DMS 273 treated with DMSO at 0.1 percent for 48 hours (cell line): ENCODE data around the gene MXD3.
"Not testable (repeated sequence)": the region's sequence is repeated elsewhere in the genome, so short reads cannot be mapped to it uniquely, and the experiment has no call there.

Source experiments
- DNase-seq: peaks from one replicate; lab custom pipeline; 2025; lab: John Stamatoyannopoulos, UW

Gene MXD3, protein sequence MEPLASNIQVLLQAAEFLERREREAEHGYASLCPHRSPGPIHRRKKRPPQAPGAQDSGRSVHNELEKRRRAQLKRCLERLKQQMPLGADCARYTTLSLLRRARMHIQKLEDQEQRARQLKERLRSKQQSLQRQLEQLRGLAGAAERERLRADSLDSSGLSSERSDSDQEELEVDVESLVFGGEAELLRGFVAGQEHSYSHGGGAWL

DNA sequence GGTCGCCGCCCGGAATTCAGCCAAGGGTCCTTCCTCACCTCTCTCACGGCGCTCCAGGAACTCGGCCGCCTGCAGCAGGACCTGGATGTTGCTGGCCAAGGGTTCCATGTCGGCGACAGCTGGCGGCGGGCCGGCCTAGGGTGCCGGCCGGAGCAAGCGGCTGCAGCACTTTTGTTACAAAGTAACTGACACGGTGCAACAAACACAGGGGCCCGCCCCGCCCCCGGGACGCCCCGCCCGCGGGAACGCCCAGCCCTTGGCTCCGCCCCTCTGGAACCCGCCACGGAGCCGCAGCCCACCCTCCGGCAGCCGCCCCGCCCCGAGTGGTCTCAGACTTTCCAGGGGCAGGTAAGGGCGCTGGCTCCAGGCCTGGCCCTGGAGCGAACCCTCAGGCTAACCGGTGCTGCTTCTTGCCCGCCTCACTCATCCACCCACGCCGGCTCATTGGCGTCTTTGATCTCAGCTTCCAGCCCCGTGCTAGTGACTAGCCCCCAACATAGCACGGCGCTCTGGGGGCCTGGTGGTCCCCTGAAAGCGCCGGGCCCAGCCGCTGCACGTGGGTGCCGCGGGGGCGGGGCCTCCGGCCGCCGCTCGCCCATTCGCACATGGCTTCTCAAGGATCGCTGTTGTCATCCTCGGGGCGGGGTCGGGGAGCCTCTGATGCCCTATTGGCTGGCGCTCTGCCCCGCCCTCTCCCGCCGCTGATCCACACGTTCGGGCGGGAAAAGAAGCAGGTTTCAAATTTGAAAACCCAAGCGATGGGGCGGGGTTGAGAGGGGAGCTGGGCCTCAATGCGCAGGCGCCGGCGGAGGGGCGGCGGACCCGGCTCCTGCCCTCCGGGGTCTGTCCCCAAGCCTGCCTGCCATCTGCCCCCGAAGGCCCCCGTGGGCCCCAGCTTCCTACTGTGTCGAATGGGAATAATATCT is at the start of gene MXD3:
Gene MXD3 (minus strand): TSS at position 176 of the 926 bp plus-strand sequence. CDS start 68 bp downstream, at position 108.
- DNase-seq, result peak; percentile 96

DNA sequence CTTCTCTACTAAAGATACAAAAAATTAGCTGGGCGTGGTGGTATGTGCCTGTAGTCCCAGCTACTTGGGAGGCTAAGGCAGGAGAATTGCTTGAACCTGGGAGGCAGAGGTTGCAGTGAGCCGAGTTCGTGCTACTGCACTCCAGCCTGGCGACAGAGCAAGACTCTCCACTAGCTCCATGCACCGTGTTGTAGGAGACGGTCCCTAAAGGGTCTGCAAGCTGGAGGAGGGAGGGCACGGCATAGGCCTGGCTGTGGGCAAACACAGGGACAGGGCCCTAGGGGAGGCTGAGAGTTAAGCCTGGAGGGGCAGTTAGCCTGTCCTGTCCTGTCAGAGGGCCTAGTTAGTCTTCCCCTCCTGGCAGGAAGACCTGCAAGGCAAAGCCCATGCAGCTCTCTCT is 49.0 kb upstream of the MXD3 start:
- DNase-seq, result not testable (repeated sequence)

DNA sequence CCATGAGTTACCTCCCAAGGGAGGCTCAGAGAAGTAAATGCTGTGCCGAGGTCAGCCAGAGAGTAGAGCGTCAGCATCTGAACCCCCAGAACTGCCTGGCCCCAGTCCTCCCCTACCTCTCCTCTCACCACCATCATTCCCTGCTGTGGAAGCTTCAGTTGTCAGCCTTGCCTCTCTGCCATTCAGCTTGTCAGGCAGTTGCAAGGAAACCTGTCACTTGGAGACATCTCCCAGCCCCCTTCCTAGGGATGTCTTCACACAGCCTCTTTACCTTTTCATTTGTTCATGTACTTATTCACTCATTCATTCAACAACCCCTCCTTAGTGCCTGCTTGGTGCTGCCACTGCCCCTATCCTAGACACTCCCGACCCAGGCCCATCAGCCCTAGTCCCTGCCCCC is 48.2 kb upstream of the MXD3 start:
- no peak for DNase-seq

DNA sequence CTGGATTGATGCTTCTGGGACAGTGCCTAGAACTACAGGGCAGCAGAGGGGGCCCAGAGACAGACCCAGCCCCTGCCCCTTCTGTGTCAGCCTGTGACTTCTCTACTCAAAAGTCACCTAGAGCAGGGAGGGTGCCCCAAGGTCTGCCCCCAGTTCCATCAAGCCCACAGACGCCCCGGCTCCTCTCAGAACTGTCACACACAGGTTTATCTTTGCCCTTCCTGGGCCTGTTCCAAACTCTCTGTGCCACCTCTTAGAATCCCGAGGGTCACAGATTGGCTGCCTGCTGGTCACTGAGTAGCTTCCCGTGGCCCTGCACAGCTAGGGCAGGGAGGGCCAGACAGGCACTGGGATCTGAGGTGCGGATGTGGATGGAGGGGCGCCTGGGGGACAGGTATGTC is 47.8 kb upstream of the MXD3 start:
- DNase-seq, result no peak

DNA sequence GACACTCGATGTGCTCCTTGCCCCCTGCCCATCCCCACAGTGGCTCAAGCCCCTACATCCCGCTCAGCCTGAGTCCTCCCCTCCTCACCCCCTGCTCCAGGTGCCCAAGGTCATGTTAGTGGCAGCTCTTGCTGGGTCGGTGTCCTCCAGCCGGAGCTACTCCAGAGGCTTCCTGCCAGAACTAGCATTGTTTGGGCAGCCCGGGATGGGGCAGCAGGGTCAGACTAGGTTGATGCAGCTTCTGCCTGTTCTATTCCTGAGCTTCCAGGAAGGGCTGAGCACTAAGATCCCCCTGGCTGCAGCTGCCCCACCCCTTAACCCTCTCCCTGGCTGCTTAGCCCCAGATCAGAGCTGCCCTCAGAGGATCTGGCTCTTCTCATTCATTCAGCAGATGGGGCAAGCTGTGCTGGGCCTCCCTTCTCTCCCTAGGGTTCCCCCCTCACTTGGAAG is 46.7 kb upstream of the MXD3 start:
- DNase-seq, result no peak

DNA sequence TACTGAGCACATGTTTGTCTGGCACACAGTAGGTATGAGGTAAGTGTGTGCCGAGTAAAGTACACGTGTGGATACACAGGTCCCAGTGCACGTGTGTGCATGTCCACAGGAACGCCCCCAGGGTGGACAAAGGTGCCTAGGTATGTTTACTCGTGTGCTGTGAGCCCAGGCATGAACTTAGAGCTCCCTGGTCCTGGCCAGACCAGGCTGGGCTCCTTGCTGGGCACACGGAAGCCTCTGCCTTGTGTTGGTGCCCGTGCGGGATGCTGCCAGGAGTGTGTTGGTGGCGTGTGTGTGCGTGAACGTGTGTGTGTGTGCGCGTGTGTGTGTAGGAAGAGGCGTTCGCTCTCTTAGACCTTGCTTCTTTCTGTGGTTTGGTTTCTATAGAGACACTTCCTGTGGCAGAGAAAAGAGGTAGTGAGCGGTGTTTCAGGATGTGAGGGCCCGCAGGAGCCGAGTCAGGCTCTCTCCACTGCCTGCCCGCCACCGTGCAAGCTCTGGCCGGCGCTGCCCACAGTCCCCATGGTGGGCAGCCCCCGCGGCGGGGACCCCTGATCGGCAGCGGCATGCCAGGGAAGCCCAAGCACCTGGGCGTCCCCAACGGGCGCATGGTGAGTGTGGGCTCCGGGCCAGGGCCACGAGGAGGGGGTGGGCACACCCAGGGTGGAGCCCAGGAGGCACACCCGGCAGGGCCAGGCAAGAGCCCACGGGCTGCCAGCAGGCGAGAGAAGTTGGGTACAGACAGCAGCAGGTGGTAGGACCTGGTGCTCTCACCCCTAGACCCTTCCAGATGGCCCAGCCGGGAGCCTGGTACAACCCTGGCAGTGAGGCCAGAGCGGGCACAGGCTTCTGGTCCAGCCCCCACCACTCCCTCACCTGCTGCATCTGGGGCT is 46.0 kb upstream of the MXD3 start, which contains the start of gene RGS14:
Gene RGS14 (plus strand): TSS at position 466 of the 893 bp plus-strand sequence. CDS start 101 bp downstream, at position 567.
- DNase-seq, result no peak

DNA sequence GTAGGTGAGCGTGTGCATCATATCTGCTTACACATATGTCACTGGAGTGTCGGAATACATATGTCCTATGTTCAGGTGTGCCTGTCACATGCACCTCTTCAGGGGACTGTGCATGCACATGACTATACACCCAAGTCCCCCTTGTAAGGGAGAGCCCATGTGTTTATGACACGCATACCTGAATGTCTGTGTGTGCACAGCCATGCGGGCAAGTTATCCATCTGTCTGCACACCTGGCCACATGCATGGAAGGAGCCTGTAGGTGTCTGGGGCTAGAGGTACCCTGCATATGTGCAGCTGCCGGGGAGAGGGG is 45.4 kb upstream of the MXD3 start:
- no peak for DNase-seq

DNA sequence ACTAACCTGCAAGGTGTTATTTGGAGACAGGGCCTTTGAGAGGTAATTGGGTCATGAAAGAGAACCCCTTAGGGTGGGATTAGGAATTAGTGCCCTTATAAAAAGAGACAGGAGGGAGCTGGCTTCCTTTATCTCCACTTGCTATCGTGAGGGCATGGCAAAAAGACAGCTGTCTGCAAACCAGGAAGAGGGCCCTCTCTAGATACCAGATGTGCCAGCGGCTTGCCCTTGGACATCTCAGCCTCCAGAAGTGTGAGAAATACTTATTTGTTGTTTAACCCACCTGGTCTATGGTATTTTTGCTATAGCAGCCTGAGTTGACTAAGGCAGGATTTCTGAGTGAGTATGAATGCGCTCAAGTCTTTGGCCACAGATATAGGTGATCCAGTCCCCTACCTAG is 45.0 kb upstream of the MXD3 start:
- DNase-seq, result no peak

DNA sequence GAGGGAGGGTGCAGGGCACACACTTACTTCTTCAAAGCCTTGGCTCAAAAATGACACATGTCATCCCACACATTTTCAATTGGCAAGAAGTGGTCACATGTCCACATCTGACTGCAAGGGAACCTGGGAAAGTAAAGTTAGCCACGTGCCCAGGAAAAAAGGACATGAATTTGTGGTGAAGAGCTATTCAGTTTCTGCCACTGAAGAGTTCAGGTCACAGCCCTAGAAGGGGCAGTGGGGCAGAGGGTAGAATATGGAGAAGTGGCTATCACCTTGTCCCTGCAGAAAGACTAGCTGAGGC is 44.1 kb upstream of the MXD3 start:
- DNase-seq, result no peak

DNA sequence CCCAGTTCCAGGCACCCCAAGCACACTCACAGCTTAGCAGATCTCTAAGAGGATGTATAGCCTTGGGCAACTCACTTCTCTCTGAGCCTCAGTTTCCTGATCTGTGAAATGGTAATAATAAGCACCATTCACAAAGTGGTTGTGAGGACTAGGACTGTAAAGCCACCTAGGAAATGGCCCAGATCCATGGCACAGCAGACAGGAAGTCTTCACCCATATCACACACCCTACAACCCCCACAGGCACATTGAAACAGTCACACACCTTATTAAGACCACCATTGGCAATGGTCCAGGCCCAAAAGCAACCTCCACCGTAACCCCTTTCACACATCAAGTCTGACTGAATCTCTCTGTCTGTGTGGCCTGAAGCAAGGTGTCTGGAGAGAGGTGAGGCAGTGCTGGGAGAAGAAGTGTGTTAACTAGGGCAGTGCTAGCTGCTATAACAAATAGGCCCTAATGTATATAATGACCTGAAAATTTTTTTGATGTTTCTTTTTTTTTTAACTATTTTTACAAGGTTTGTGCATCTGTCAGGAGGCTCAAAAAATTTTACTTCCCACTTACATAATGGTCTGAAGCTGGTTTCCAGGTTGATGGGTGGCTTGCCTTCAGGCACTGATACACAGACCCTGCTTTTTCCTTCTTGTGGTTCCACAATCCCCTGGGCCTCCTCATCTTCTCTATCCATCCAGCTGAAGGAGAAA is 43.6 kb upstream of the MXD3 start:
- no peak for DNase-seq

DNA sequence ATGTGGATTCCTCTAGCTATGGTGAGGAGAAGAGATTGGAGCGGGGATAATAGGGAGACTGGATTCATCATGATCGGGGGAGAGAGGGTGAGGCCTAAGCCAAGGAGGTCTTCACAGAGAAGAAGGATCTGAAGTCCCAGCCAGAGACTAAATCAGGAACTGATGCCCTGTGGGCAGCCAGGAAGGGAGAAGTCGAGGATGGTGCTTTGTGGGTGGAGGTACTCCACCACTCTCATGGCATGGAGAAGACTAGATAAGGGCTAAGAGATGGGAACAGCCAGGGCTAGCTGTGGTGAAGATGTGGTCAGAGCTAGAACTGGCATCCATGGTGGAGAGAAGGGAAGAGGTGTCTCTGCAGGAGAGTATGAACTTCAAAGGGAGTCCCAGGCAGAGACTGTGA is 43.0 kb upstream of the MXD3 start:
- DNase-seq, result no peak

DNA sequence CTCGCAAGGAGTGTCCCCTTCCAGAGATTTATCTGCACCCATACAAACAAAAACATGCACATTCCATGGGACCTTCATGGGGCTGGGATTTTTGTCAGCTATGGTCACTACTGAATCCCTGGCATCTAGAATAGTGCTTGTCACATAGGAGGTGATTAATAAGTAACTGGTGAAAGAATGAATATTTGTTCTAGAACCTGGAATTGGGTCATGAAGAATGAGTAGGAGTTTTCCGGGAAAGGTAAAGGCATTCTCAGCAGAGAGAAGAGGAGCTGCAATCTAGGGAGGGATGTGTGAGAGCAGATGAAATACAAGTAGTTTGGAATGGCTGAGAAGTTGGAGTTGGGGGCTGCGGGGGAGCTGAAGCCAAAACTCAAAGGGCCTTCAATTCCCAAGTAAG is 42.6 kb upstream of the MXD3 start:
- no peak for DNase-seq

DNA sequence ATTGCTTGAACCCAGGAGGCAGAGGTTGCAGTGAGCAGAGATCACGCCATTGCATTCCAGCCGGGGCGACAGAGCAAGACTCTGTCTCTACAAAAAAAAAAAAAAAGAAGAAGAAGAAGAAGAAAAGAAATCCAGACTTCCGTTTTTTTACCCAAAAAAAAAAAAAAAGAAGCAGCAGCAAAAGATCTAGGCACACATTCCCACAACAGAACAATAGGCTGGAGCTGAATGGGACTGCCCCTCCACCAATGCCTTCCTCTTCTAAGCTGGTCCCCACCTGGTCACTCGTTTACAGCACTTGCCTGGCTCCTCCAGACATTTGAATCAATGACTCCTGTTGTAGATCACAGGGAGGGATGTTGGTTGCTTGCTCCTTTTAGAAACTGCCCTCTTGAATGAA is 41.4 kb upstream of the MXD3 start:
- DNase-seq, result no peak

DNA sequence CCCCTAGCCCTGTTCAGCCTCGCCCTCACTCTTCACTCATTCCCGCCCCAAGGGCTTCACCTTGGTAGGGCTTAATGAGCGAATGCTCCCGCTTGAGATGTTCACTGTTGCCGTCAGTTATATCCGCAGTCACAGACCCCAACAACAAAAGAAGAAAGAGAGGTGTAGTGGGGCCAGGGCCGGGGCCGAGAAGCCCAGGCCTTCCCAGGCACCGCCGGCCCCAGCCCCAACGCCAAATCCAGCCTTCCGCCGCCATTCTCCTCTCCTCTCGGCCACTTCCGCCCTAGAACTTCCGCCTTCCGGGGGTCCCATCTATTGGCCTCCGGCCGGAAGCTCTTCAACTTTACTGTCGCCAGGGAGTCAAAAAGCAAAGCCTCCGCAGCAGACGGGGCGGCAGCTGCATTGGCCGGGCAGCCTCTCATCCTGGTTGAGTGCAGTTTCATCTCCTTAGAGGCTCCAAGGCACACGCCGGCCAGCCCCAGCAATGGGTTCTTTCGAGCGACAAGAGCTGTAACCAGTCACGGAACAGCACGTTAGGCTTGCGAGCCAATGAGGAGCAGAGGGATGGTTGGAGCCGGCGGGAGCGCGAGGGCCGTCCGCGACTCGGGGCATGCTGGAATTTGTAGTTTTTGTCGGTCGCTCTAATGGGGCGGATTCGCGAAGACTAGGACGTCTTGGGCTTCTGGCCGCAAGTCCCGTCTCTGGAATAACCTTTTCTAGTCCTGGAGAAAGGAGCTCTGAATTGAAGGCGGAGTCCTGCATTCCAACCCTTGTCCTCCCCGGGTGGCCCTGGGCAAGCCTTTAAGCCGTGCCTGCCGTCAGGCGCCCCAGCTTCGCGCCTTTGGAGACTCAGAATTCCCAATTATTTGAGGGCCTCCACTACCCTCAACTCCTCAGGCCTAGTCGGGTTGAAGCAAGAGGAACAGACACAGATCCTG is 40.0 kb upstream of the MXD3 start, which contains the start of gene LMAN2:
Gene LMAN2 (minus strand): TSS at position 277 of the 938 bp plus-strand sequence. CDS start 21 bp downstream, at position 256.
- peak; percentile 87 for DNase-seq

DNA sequence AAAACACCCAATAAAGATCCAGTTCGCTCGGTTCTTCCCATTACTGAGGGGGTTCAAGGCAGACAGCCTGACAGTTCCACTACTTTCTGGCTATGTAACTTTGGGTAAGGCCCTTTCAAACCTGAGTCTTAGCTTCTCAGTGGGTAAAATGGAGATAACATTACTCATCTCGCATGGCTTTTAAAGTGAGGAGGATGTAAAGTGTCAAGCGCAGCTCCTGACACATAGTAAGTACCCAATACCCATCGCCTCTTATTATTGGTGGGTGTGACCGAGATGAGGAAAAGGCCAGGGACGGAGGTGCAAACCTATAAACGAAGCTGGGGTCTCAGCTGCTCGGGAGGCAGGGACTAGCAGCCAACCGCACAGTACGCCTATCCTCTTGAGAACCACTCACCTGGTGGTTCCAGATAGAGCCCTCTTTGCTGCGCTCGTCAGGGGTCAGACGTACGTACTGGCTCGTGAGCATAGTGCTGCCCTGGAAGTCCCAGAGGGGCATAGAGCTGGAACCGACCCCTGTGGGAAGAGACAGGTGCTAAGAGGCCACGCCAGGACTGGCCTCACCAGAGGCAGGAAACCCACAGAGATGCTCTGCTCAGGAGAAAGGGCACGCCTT is 39.2 kb upstream of the MXD3 start:
- DNase-seq, result no peak

DNA sequence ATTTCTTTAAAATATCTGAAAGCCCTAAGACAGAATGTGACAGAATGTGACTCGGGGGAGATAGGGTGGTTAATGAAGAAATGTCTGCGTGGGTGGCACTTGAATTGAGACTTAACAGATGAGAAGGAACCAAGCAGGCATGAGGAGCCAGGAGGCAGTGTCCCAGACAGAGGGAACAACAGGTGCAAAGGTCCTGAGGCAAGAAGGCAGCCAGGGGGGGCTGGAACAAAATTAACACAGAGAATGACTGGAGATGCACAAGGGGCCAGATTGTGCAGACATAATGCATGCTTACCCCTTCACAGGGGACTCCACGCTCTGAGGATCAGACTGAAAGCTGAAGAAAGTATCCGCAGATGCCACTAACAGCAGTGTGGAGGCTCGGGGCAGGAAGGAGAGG is 38.1 kb upstream of the MXD3 start:
- DNase-seq, result no peak

DNA sequence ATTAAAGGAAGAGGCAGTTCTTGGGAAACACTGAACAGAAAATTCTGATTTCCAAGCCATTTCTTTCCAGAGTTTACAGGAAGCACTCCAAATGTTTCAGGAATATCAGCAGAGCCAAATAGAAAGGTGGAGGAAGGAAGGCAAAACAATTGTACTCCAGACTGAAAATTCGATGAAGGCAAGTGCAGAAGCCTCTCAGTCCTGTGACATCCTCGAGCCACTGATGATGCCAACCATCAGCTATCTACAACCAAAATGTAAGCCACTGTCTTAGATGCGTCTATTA is 37.6 kb upstream of the MXD3 start:
- DNase-seq, result no peak

DNA sequence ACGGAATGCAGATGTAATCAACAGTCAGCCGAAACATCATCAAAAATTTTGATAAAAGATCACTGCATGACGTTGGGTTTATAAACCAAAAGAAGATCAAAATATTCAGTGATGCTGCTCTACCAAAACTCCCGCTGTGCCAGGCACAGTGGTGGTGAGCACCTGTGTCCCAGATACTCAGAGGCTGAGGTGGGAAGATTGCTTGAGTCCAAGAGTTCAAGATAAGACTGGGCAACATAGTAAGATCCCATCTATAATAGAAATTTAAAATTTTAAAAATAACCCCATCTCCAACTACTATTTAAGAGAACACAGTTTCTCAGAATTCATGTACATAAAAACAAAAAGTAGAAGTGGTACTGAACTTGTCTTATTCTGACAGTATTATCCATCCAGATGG is 36.0 kb upstream of the MXD3 start:
- DNase-seq, result no peak

DNA sequence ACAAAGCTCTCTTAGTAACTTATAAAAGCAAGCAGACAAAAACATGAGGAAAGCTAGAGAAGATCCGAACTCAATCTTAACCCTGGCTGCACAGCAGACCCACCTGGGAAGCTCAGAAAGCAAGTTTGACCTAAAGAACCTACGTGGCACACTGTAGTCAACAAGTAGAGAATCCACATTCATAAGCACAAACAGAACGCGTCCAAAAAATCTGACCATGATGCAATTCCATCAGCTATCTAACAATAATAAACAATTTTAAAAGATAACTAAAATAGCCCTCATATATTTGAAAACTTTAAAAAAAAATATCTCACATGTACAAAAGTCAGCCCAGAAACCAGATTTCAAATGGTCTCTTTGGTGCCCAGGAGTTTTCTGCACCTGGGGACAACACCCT is 35.1 kb upstream of the MXD3 start:
- DNase-seq, result no peak

DNA sequence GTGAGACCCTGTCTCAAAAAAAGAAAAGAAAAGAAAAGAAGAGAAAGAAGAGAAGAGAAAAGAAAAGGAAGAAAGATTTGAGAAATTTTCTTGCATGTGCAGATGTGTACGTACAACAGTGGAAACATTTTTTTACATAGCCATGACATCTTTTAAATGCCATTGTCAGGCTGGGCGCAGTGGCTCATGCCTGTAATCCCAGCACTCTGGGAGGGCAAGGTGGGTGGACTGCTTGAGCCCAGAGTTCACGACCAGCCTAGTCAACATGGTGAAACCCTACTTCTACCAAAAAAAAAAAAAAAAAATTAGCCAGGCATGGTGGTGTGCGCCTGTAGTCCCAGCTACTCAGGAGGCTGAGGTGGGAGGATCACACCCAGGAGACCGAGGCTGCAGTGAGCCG is 33.2 kb upstream of the MXD3 start:
- no peak for DNase-seq

DNA sequence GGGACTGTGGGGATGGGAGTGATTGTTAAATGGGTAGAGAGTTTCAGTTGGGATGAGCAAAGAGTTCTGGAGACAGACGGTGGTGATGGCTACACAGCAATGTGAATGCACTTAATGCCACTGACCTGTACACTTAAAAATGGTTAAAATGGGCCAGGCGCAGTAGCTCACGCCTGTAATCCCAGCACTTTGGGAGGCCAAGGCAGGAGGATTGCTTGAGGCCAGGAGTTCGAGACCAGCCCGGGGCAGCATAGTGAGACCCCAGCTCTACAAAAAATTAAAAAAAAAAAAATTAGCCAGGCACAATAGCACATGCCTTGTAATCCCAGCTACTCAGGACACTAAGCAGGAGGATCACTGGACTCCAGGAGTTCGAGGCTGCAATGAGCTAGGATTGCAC is 32.1 kb upstream of the MXD3 start:
- no peak for DNase-seq
